GM12865 (cell line): Measurements from ENCODE around the gene TMEM176A.
"Not testable (repeated sequence)": the region's sequence is repeated elsewhere in the genome, so short reads cannot be mapped to it uniquely, and the experiment has no call there.

ENCODE experiments used
- DNase-seq: peaks from one replicate; pipeline ENCODE4 v3.0.0; 2010; ENCODE audit warnings: low read depth
- H3K4me3 ChIP-seq: 2 replicates; pipeline ENCODE4 v1.5.1; 2011; ENCODE audit warnings: mild to moderate bottlenecking, low read depth, low read length, control low read depth
- TF ChIP-seq, protein P1 (sequence below): IDR thresholded peaks from 2 replicates; pipeline ENCODE4 v1.5.1; 2011; ENCODE audit warnings: low read length, control low read depth, low read depth, inconsistent platforms; ENCODE audit not compliant: insufficient read depth; ENCODE audit errors: missing control alignments

The TMEM176A gene

DNA sequence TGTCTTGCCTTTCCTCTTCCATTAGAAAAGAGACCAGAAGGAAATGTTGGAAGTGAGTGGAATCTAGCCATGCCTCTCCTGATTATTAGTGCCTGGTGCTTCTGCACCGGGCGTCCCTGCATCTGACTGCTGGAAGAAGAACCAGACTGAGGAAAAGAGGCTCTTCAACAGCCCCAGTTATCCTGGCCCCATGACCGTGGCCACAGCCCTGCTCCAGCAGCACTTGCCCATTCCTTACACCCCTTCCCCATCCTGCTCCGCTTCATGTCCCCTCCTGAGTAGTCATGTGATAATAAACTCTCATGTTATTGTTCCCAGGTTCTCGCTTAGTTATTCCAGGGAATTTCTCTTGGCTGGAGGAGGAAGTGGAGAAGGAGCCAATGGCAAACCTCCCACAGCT lies 4.2 kb downstream of the TMEM176A start:
- TF ChIP-seq, protein P1, sequence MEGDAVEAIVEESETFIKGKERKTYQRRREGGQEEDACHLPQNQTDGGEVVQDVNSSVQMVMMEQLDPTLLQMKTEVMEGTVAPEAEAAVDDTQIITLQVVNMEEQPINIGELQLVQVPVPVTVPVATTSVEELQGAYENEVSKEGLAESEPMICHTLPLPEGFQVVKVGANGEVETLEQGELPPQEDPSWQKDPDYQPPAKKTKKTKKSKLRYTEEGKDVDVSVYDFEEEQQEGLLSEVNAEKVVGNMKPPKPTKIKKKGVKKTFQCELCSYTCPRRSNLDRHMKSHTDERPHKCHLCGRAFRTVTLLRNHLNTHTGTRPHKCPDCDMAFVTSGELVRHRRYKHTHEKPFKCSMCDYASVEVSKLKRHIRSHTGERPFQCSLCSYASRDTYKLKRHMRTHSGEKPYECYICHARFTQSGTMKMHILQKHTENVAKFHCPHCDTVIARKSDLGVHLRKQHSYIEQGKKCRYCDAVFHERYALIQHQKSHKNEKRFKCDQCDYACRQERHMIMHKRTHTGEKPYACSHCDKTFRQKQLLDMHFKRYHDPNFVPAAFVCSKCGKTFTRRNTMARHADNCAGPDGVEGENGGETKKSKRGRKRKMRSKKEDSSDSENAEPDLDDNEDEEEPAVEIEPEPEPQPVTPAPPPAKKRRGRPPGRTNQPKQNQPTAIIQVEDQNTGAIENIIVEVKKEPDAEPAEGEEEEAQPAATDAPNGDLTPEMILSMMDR: no peak
- H3K4me3 ChIP-seq: no peak overlapping the region
- DNase-seq: no peak

DNA sequence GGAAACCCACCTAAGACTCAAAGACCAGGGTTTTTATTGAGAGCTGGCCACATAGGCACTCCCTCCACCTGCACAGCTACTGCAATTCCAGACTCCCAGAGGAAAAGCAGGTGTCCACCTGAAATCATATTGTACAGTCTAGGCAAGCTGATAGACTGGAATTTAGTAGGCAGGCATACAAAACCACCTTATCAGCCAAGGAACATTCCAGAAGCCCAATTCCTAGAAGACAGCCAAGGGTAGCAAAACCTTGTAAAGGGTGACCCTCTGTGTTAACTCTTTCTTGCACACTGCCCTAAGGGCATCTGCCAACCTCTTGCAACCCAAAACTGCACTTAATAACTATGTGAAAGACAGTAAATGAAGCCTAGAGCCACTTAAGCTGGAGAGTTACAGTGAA lies 5.3 kb downstream of the TMEM176A start:
- no peak for DNase-seq
- H3K4me3 ChIP-seq: no peak overlapping the region
- TF ChIP-seq, protein P1: no peak

DNA sequence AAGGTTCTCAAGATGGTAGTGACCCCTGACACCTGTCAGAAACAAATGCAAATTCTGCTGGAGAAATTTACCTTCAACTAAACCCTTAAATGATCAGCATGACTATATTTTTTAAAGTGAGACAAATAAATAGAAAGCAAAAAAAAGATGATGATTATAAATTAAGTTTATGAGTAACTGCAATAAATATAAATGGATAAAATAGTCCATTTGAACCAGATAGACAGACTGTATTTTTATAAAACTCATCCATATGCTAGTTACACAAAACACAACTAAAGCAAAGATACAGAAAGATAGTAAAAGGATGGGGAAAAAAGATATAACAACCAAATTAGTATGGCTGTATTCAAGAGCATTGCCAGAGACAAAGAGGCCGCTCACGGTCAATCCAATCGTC lies 5.9 kb downstream of the TMEM176A start:
- no peak overlapping the region for H3K4me3 ChIP-seq
- TF ChIP-seq, protein P1: no peak
- no peak for DNase-seq

DNA sequence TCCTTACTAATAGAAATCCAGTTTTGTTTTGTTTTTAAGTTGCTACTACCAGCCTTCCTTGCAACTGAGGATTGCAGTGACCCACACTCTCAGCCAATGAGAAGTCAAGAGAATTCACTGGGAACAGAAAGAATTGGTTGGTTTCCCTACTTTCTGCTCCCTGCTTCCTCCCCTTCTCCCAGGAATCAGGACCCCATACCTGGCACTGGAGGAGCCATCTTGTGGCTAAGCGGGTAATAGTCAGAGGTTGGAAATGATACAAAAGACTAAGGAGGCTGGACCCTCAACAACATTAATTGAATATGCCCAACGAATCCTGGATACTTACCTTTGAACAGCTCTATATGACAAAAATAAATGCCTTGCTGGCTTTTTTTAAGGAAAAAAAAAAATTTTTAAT lies 6.3 kb downstream of the TMEM176A start:
- DNase-seq: no peak
- TF ChIP-seq, protein P1: no peak

DNA sequence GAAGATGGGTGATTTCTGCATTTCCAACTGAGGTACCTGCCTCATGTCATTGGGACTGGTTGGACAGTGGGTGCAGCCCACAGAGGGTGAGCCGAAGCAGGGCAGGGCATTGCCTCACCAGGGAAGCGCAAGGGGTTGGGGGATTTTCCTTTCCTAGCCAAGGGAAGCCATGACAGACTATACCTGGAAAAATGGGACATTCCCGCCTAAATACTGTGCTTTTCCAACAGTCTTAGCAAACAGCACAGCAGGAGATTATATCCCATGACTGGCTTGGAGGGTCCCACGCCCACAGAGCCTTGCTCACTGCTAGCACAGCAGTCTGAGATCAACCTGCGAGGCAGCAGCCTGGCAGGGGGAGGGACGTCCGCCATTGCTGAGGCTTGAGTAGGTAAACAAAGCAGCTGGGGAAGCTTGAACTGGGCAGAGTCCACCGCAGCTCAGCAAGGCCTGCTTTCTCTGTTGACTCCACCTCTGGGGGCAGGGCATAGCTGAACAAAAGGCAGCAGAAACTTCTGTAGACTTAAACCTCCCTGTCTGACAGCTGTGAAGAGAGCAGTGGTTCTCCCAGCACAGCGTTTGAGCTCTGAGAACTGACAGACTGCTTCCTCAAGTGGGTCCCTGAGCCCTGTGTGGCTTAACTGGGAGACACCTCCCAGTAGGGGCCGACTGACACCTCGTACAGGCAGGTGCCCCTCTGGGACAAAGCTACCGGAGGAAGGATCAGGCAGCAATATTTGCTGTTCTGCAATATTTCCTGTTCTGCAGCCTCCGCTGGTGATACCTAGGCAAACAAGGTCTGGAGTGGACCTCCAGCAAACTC lies 7.3 kb downstream of the TMEM176A start:
- not testable (repeated sequence) for DNase-seq, H3K4me3 ChIP-seq

More for the DNA sequence above, 6.3 kb downstream of the TMEM176A start:
- H3K4me3 ChIP-seq: no peak overlapping the region

DNA sequence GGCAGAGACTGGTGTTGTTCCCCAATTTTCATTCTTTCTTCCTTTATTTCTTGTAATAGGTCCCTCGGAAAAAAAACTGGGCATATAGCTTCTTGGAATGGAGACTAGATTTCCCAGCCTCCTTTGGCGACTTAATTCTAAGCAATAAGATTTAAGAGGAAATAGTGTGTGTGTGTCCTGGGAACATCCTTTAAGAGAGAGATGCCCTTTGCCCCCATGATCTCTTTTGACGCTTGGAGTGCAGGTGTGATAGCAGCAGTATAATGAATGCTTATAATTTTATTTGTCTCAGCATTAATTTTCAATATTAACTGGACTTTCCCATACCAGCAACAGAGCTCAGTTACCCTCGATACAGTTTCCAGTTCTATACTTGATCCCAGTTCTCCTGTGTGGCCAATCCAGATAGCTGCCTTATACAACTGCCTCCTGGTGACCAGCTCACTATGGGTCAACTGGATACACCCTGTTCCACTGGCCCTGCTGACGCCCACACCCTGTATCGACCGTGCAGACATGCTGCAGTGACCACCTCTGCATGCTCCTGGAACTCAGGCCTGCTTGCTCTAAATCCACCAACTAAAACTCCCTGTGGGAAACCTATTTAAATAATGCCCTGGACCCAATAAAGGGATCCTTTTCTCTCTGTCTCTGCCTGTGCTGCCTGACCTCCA lies 13.9 kb downstream of the TMEM176A start:
- TF ChIP-seq, protein P1: no peak
- no peak overlapping the region for H3K4me3 ChIP-seq

DNA sequence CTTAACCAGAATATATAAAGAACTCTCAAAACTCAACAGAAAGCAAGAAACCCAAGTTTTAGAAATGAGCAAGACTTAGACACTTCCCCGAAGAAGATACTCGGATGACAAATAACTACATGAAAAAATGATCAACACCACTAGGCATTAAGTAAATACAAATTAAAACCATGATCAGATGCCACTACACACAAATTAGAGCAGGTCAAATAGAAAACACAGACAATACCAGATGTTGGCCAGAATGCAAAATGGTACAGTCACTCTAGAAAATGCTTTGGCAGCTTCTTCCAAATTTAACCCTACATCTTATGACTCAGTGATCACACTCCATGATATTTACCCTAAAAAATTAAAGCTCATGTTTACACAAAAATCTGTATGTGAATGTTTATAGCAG lies 18.4 kb downstream of the TMEM176A start:
- TF ChIP-seq, protein P1: no peak
- DNase-seq: no peak
- no peak overlapping the region for H3K4me3 ChIP-seq

More for the DNA sequence above, 13.9 kb downstream of the TMEM176A start:
- no peak for DNase-seq
